ENCODE results near the gene OR2T11.
"Not testable (repeated sequence)": the region's sequence is repeated elsewhere in the genome, so short reads cannot be mapped to it uniquely, and the experiment has no call there.

GRCh38 chr1:248634991-248635390 lies at the start of gene OR2T11:
- not testable (repeated sequence) for TF ChIP-seq GMEB1 (CRISPR knock-in tag; IDR thresholded peaks at IDR 0.05; ENCODE audit: borderline replicate concordance); CHD2 (IDR thresholded peaks at IDR 0.05; ENCODE audit: low read depth, low read length); RAD21 (CRISPR knock-in tag; IDR thresholded peaks at IDR 0.05); CTCF (CRISPR knock-in tag; IDR thresholded peaks at IDR 0.05); POLR2A (IDR thresholded peaks at IDR 0.05; ENCODE audit: insufficient read depth in 1 of 2, low read depth in 2 of 2, low read length in 2 of 2); RCOR2 (CRISPR knock-in tag; IDR thresholded peaks at IDR 0.05); RFX1 (IDR thresholded peaks at IDR 0.05); ZNF691 (CRISPR knock-in tag; IDR thresholded peaks at IDR 0.05; ENCODE audit: borderline replicate concordance, low read depth); SOX6 (IDR thresholded peaks at IDR 0.05); SOX6 (CRISPR knock-in tag; IDR thresholded peaks at IDR 0.05)
